HCT116 (cell line): ENCODE data around the gene PJA1. TPM values are rescaled to one million over a fixed set of nuclear protein-coding genes. Genes with fewer than 3 reads are reported as not detected.

Experiments used
- ATAC-seq: fragments of 200-7000 bp; cut with Tn5 transposase; 2 replicates; pipeline ENCODE4 v1.9.1; 2020; ENCODE audit warnings: mild to moderate bottlenecking, moderate library complexity
- BruUV-seq: library from RNA; stranded (reverse); fragments of 400-500 nt; replicated peaks from 2 replicates; lab custom pipeline; 2021; lab: Mats Ljungman, UMichigan
- CTCF ChIA-PET: fragments of 300-600 bp; sonication (Branson Sonifier 250); formaldehyde crosslinking; loops from one replicate; lab custom pipeline; 2021; ENCODE audit warnings: antibody characterized with exemption; lab: Charles Lee
- POLR2A ChIA-PET: fragments of 300-600, 350-600 bp; sonication (Branson Sonifier 250); formaldehyde crosslinking; loops from one replicate; lab custom pipeline; 2021; ENCODE audit warnings: antibody characterized with exemption; lab: Charles Lee
- RAD21 ChIA-PET, 2 experiments: fragments of 300-600 bp; sonication (Branson Sonifier 250); formaldehyde crosslinking; loops; one replicate each; lab custom pipeline; 2023; ENCODE audit warnings: low total read pairs in 2 of 2; ENCODE audit not compliant: uncharacterized antibody in 2 of 2, unreplicated experiment in 2 of 2, low non-redundant PET in 1 of 2; lab: Charles Lee
- DNase-seq: peaks from one replicate; pipeline ENCODE4 v3.0.0-alpha.2; 2010; ENCODE audit warnings: low read depth, low spot score
- H2AFZ ChIP-seq: fragments of 200-600 bp; shearing (Covaris generic), sonication (generic); 2 replicates; pipeline ENCODE4 v1.6.1; 2017; ENCODE audit warnings: low read depth, mixed run types, mixed read lengths, antibody characterized with exemption, low read length; ENCODE audit not compliant: poor library complexity, severe bottlenecking
- H3K27ac ChIP-seq: 2 replicates; pipeline ENCODE4 v1.5.1; 2012; ENCODE audit warnings: low read depth, low read length
- H3K27me3 ChIP-seq: fragments of 200-600 bp; sonication (generic); 2 replicates; pipeline ENCODE4 v1.6.1; 2016; ENCODE audit warnings: mixed run types, low read length, mixed read lengths; ENCODE audit not compliant: insufficient read depth
- H3K36me3 ChIP-seq, 2 experiments: fragments of 200-500 bp in 1 of 2; fragments of 200-600 bp in 1 of 2; sonication (Bioruptor generic) in 1 of 2; sonication (generic) in 1 of 2; 2 replicates each; pipeline versions ENCODE4 v1.5.1 to v1.6.1; 2014 to 2016; ENCODE audit warnings: low read length in 2 of 2, inconsistent platforms in 1 of 2, mixed read lengths in 1 of 2, mixed run types in 1 of 2; ENCODE audit not compliant: insufficient read depth in 2 of 2, control insufficient read depth in 1 of 2
- H3K4me1 ChIP-seq, 2 experiments: fragments of 200-600 bp in 1 of 2; sonication (generic) in 1 of 2; 2 replicates each; pipeline versions ENCODE4 v1.5.1 to v1.6.1; 2012 to 2017; ENCODE audit warnings: low read length in 2 of 2, inconsistent platforms in 1 of 2, mild to moderate bottlenecking in 1 of 2, mixed read lengths in 1 of 2, mixed run types in 1 of 2, moderate library complexity in 1 of 2; ENCODE audit not compliant: insufficient read depth in 2 of 2, control insufficient read depth in 1 of 2
- H3K4me2 ChIP-seq: fragments of 200-600 bp; sonication (generic); 2 replicates; pipeline ENCODE4 v1.6.1; 2017; ENCODE audit warnings: mixed run types, low read length, mixed read lengths
- H3K4me3 ChIP-seq, 2 experiments: fragments of 200-600 bp in 1 of 2; sonication (generic) in 1 of 2; replicated peaks in 1 of 2; 2 replicates each; pipeline ENCODE4 v1.5.1; 2011 to 2016; ENCODE audit warnings: low read length in 2 of 2, control low read depth in 1 of 2, low read depth in 1 of 2, mild to moderate bottlenecking in 1 of 2, mixed read lengths in 1 of 2, mixed run types in 1 of 2
- H3K79me2 ChIP-seq: fragments of 200-600 bp; sonication (generic); 2 replicates; pipeline ENCODE4 v1.6.1; 2017; ENCODE audit warnings: mild to moderate bottlenecking, mixed run types, low read length, moderate library complexity, mixed read lengths; ENCODE audit not compliant: insufficient read depth
- H3K9ac ChIP-seq: fragments of 200-600 bp; sonication (generic); 2 replicates; pipeline ENCODE4 v1.6.1; 2016; ENCODE audit warnings: low read length, mixed read lengths
- H3K9me2 ChIP-seq: fragments of 200-600 bp; sonication (generic), shearing (Covaris generic); 2 replicates; pipeline ENCODE4 v1.6.1; 2017; ENCODE audit warnings: mixed run types, mild to moderate bottlenecking, moderate library complexity; ENCODE audit not compliant: insufficient read depth
- H3K9me3 ChIP-seq, 2 experiments: fragments of 200-500 bp in 1 of 2; fragments of 200-600 bp in 1 of 2; sonication (Bioruptor generic) in 1 of 2; sonication (generic) in 1 of 2; 2 replicates each; pipeline ENCODE4 v1.6.1; 2014 to 2017; ENCODE audit warnings: low read length in 2 of 2, mixed read lengths in 2 of 2, inconsistent platforms in 1 of 2, low read depth in 1 of 2, mild to moderate bottlenecking in 1 of 2, mixed run types in 1 of 2, moderate library complexity in 1 of 2; ENCODE audit not compliant: control insufficient read depth in 1 of 2, insufficient read depth in 1 of 2
- H4K20me1 ChIP-seq: fragments of 200-600 bp; sonication (generic), shearing (Covaris generic); 2 replicates; pipeline ENCODE4 v1.6.1; 2017; ENCODE audit warnings: mixed run types, mild to moderate bottlenecking, moderate library complexity; ENCODE audit not compliant: insufficient read depth
- CEBPB ChIP-seq: IDR thresholded peaks from 2 replicates; pipeline ENCODE4 v1.6.1; 2012; ENCODE audit warnings: low read depth
- EGR1 ChIP-seq: IDR thresholded peaks from 2 replicates; pipeline ENCODE4 v1.6.1; 2012; ENCODE audit warnings: low read depth
- ELF1 ChIP-seq: IDR thresholded peaks from 2 replicates; pipeline ENCODE4 v1.6.1; 2012; ENCODE audit warnings: low read depth, borderline replicate concordance
- EZH2 ChIP-seq: fragments of 200-600 bp; sonication (generic); IDR thresholded peaks from 2 replicates; pipeline ENCODE4 v1.6.1; 2017; ENCODE audit warnings: antibody characterized with exemption, mixed run types
- EZH2phosphoT487 ChIP-seq: fragments of 200-600 bp; IDR thresholded peaks from 2 replicates; pipeline ENCODE4 v1.6.1; 2018; ENCODE audit warnings: antibody characterized with exemption, borderline replicate concordance
- FOSL1 ChIP-seq: IDR thresholded peaks from 2 replicates; pipeline ENCODE4 v1.6.1; 2012; ENCODE audit warnings: low read depth
- JUND ChIP-seq: IDR thresholded peaks from 2 replicates; pipeline ENCODE4 v1.6.1; 2012
- POLR2A ChIP-seq: IDR thresholded peaks from 2 replicates; pipeline ENCODE4 v1.7.0; 2011; ENCODE audit warnings: borderline replicate concordance; ENCODE audit not compliant: insufficient read depth, insufficient read length; ENCODE audit errors: extremely low read depth
- POLR2AphosphoS5 ChIP-seq: IDR thresholded peaks from 2 replicates; pipeline ENCODE4 v1.6.1; 2011; ENCODE audit warnings: mild to moderate bottlenecking, low read depth, low read length, moderate library complexity
- SIN3A ChIP-seq: IDR thresholded peaks from 2 replicates; pipeline ENCODE4 v1.6.1; 2012; ENCODE audit warnings: low read depth
- SP1 ChIP-seq: IDR thresholded peaks from 2 replicates; pipeline ENCODE4 v1.6.1; 2012; ENCODE audit warnings: low read depth
- SRF ChIP-seq: IDR thresholded peaks from 2 replicates; pipeline ENCODE4 v1.6.1; 2012; ENCODE audit warnings: low read depth
- TCF7L2 ChIP-seq: IDR thresholded peaks from 2 replicates; pipeline ENCODE4 v1.7.0; 2011; ENCODE audit warnings: borderline replicate concordance, inconsistent platforms; ENCODE audit not compliant: insufficient read depth, insufficient read length; ENCODE audit errors: extremely low read depth
- YY1 ChIP-seq: IDR thresholded peaks from 2 replicates; pipeline ENCODE4 v1.6.1; 2011; ENCODE audit warnings: low read length, low read depth, moderate library complexity, mild to moderate bottlenecking; ENCODE audit not compliant: insufficient replicate concordance; ENCODE audit errors: extremely low read depth
- ZFX ChIP-seq: fragments of 450-650 bp; IDR thresholded peaks from 2 replicates; pipeline ENCODE4 v1.6.1; 2017
- intact Hi-C: fragments of 100-400 bp; cut with micrococcal nuclease; formaldehyde crosslinking; loops from 2 replicates; pipeline ENCODE4 v1.10.0; 2022
- total RNA-seq: library from RNA; stranded (reverse); gene quantifications from one replicate; pipeline ENCODE4 v1.2.1, GENCODE V29; 2021; ENCODE audit not compliant: unreplicated experiment
- TF ChIP-seq, protein P1 (sequence below), 3 experiments: fragments of 200-600 bp in 1 of 3; sonication (generic) in 1 of 3; IDR thresholded peaks in 2 of 3; conservative IDR thresholded peaks in 1 of 3; 2 replicates each; pipeline ENCODE4 v1.5.1; 2012 to 2017; ENCODE audit warnings: low read depth in 2 of 3, low read length in 2 of 3, antibody characterized with exemption in 1 of 3, borderline replicate concordance in 1 of 3, control low read depth in 1 of 3, mild to moderate bottlenecking in 1 of 3, mixed read lengths in 1 of 3, mixed run types in 1 of 3, moderate library complexity in 1 of 3; ENCODE audit not compliant: insufficient read depth in 1 of 3
- TF ChIP-seq, protein P2 (sequence below): IDR thresholded peaks from 2 replicates; pipeline ENCODE4 v1.6.1; 2012
- TF ChIP-seq, protein P3 (sequence below): IDR thresholded peaks from 2 replicates; pipeline ENCODE4 v1.6.1; 2012; ENCODE audit warnings: low read depth

Gene PJA1
- total RNA-seq, 1 experiment from 2014 or later: 15.7 TPM

DNA sequence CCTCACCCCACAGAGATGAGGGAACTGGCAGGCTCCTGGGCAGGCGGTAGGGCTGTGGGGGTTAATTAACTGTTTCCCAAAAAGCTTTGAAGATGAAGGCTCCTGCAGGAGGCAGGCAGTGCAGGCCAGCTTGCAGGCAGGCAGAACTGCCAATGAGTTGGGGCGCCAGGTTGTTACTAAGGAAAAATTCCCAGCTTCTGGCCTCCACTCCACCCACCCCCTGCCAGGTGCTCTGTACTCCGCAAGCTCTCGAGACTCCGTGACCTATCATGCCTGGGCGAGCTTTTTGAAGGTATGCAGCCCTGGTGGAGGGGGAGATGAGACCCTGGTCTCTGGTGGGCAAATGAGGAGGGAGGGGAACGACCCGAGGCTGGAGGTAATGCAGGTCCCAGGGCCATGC is 41.8 kb downstream of the PJA1 start (continued):
- TF ChIP-seq, protein P1, sequence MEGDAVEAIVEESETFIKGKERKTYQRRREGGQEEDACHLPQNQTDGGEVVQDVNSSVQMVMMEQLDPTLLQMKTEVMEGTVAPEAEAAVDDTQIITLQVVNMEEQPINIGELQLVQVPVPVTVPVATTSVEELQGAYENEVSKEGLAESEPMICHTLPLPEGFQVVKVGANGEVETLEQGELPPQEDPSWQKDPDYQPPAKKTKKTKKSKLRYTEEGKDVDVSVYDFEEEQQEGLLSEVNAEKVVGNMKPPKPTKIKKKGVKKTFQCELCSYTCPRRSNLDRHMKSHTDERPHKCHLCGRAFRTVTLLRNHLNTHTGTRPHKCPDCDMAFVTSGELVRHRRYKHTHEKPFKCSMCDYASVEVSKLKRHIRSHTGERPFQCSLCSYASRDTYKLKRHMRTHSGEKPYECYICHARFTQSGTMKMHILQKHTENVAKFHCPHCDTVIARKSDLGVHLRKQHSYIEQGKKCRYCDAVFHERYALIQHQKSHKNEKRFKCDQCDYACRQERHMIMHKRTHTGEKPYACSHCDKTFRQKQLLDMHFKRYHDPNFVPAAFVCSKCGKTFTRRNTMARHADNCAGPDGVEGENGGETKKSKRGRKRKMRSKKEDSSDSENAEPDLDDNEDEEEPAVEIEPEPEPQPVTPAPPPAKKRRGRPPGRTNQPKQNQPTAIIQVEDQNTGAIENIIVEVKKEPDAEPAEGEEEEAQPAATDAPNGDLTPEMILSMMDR (IDR thresholded peaks at IDR 0.05 in 2 of 3, conservative IDR thresholded peaks at IDR 0.05 in 1 of 3; ENCODE audit: borderline replicate concordance in 1 of 3, insufficient read depth in 1 of 3, low read depth in 2 of 3, low read length in 2 of 3): no peak
- TF ChIP-seq EGR1: no peak
- no peak for TF ChIP-seq POLR2AphosphoS5
- no peak for TF ChIP-seq FOSL1
- TF ChIP-seq SIN3A: no peak
- no peak for TF ChIP-seq TCF7L2
- TF ChIP-seq, protein P2, sequence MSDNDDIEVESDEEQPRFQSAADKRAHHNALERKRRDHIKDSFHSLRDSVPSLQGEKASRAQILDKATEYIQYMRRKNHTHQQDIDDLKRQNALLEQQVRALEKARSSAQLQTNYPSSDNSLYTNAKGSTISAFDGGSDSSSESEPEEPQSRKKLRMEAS: no peak
- no peak for TF ChIP-seq POLR2A
- no peak for TF ChIP-seq YY1
- TF ChIP-seq EZH2: no peak
- no peak for TF ChIP-seq ZFX

DNA sequence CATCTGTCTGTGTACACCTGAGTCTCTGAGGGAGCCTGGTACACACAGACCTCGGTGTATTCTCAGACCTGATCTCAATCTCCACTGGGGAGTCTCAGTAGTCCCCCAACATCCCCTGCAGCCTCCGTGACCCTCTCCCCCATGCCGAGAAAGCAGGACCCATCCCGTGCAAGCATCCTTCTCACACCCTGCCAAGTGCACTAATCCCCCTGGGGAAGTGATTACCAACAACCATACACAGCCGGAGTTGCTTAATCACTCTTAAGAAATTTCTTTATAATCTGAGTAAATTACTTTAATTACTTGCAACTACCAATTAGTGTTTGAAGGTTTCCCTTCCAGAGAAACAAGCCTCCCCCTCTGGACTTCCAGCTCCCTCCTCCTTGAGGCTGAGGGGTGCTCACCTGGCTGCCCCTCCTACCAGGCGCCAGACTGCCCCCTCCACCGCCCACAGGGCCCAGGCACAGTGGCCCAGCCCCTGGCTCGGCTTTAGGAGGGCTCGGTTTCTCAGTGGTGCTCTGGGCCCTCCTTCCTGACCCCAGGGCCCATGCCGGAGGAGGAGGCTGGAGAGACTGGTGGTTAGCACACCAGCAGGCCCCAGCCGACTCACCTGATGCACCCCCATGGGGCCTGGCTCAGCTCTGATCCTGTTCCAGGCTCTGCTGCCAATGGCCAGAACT is 43.8 kb downstream of the PJA1 start:
- H3K4me2 ChIP-seq: no peak overlapping the region
- no peak overlapping the region for H3K9ac ChIP-seq
- H3K9me3 ChIP-seq: no peaks in the 10 kb centered on the region
- H3K4me1 ChIP-seq: peaks cover 0 to 2% of the 10 kb centered on the region in 2 experiments; a peak in 1 of 4 replicates
- H3K9me2 ChIP-seq: no peaks in the 10 kb centered on the region
- ChIA-PET POLR2A (no interaction called here), RAD21 (no interaction called here), CTCF (no interaction called here)
- no peak overlapping the region for H2AFZ ChIP-seq
- DNase-seq (no peak), ATAC-seq (no peak)
- intact Hi-C loops: no loop called here
- no peaks in the 10 kb centered on the region for H3K36me3 ChIP-seq
- H3K4me3 ChIP-seq: no peak overlapping the region
- BruUV-seq: no TSS peak
- H3K27ac ChIP-seq: no peak overlapping the region
- H3K79me2 ChIP-seq: no peaks in the 10 kb centered on the region
- H4K20me1 ChIP-seq: no peaks in the 10 kb centered on the region
- no peaks in the 10 kb centered on the region for H3K27me3 ChIP-seq
- TF ChIP-seq EGR1 (no peak), JUND (no peak), SIN3A (no peak), CEBPB (no peak), SRF (no peak), SP1 (no peak), EZH2phosphoT487 (no peak), ELF1 (no peak)
- TF ChIP-seq, protein P2: no peak
- TF ChIP-seq, protein P3, sequence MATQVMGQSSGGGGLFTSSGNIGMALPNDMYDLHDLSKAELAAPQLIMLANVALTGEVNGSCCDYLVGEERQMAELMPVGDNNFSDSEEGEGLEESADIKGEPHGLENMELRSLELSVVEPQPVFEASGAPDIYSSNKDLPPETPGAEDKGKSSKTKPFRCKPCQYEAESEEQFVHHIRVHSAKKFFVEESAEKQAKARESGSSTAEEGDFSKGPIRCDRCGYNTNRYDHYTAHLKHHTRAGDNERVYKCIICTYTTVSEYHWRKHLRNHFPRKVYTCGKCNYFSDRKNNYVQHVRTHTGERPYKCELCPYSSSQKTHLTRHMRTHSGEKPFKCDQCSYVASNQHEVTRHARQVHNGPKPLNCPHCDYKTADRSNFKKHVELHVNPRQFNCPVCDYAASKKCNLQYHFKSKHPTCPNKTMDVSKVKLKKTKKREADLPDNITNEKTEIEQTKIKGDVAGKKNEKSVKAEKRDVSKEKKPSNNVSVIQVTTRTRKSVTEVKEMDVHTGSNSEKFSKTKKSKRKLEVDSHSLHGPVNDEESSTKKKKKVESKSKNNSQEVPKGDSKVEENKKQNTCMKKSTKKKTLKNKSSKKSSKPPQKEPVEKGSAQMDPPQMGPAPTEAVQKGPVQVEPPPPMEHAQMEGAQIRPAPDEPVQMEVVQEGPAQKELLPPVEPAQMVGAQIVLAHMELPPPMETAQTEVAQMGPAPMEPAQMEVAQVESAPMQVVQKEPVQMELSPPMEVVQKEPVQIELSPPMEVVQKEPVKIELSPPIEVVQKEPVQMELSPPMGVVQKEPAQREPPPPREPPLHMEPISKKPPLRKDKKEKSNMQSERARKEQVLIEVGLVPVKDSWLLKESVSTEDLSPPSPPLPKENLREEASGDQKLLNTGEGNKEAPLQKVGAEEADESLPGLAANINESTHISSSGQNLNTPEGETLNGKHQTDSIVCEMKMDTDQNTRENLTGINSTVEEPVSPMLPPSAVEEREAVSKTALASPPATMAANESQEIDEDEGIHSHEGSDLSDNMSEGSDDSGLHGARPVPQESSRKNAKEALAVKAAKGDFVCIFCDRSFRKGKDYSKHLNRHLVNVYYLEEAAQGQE: no peak
